Subcutaneous abdominal adipose tissue (tissue), 5 donors: ENCODE results near the gene GDPD1.
"Not testable (repeated sequence)": the region's sequence is repeated elsewhere in the genome, so short reads cannot be mapped to it uniquely, and the experiment has no call there.

Experiments used
- H3K27ac ChIP-seq: one replicate; pipeline ENCODE4 v1.7.0; 2013; ENCODE audit warnings: low read depth, mild to moderate bottlenecking, inconsistent platforms, low read length, moderate library complexity
- H3K27me3 ChIP-seq, 5 donors: one replicate each; pipeline ENCODE4 v1.7.0; 2013; ENCODE audit warnings: low read length in 5 of 5, inconsistent platforms in 1 of 5; ENCODE audit not compliant: control insufficient read depth in 5 of 5, insufficient read depth in 4 of 5
- H3K36me3 ChIP-seq, 5 donors: one replicate each; pipeline ENCODE4 v1.7.0; 2013; ENCODE audit warnings: low read length in 5 of 5; ENCODE audit not compliant: control insufficient read depth in 5 of 5, insufficient read depth in 5 of 5
- H3K4me1 ChIP-seq, 5 donors: one replicate each; pipeline ENCODE4 v1.7.0; 2013; ENCODE audit warnings: low read length in 5 of 5, mild to moderate bottlenecking in 3 of 5, moderate library complexity in 1 of 5; ENCODE audit not compliant: control insufficient read depth in 5 of 5, insufficient read depth in 5 of 5
- H3K4me3 ChIP-seq, 5 donors: one replicate each; pipeline ENCODE4 v1.7.0; 2013; ENCODE audit warnings: low read length in 5 of 5, low read depth in 1 of 5
- H3K9ac ChIP-seq, 5 donors: one replicate each; pipeline ENCODE4 v1.7.0; 2013; ENCODE audit warnings: low read length in 5 of 5, mild to moderate bottlenecking in 4 of 5, moderate library complexity in 3 of 5
- H3K9me3 ChIP-seq, 5 donors: one replicate each; pipeline ENCODE4 v1.7.0; 2013; ENCODE audit warnings: low read length in 5 of 5; ENCODE audit not compliant: control insufficient read depth in 5 of 5
- donor health status: healthy.
- donor health status: healthy.
- donor health status: healthy.
- donor health status: healthy.
- donor health status: healthy.

The GDPD1 gene

GRCh38 chr17:59190806-59191205 lies 29.5 kb upstream of the GDPD1 start:
- H3K9ac ChIP-seq = no peak overlapping the region
- H3K9me3 ChIP-seq = no peaks in the 10 kb centered on the region
- no peak overlapping the region for H3K4me3 ChIP-seq
- H3K27ac ChIP-seq = no peak overlapping the region
- H3K27me3 ChIP-seq = no peaks in the 10 kb centered on the region
- H3K36me3 ChIP-seq = no peaks in the 10 kb centered on the region
- no peaks in the 10 kb centered on the region for H3K4me1 ChIP-seq

- H3K4me3 ChIP-seq = no peak overlapping the region
- H3K27ac ChIP-seq = no peak overlapping the region
- H3K4me1 ChIP-seq = no peaks in the 10 kb centered on the region
- H3K9ac ChIP-seq = no peak overlapping the region
- no peaks in the 10 kb centered on the region for H3K27me3 ChIP-seq
- H3K9me3 ChIP-seq = no peaks in the 10 kb centered on the region
- H3K36me3 ChIP-seq = no peaks in the 10 kb centered on the region
These were observed 26.9 kb upstream of the GDPD1 start for GRCh38 chr17:59193336-59193862.

- Histone ChIP-seq H3K9me3 (no peaks in the 10 kb centered on the region), H3K9ac (no peak overlapping the region), H3K27me3 (no peaks in the 10 kb centered on the region), H3K4me1 (no peaks in the 10 kb centered on the region), H3K36me3 (no peaks in the 10 kb centered on the region), H3K4me3 (no peak overlapping the region), H3K27ac (no peak overlapping the region)
These were observed 20.9 kb upstream of the GDPD1 start for GRCh38 chr17:59199398-59199797.

GRCh38 chr17:59202320-59202719 lies 18.0 kb upstream of the GDPD1 start:
- no peaks in the 10 kb centered on the region for H3K9me3 ChIP-seq
- H3K4me1 ChIP-seq = no peaks in the 10 kb centered on the region
- H3K9ac ChIP-seq = no peak overlapping the region
- no peak overlapping the region for H3K4me3 ChIP-seq
- no peaks in the 10 kb centered on the region for H3K36me3 ChIP-seq
- H3K27me3 ChIP-seq = no peaks in the 10 kb centered on the region
- H3K27ac ChIP-seq = no peak overlapping the region

GRCh38 chr17:59219370-59219769 lies 941 bp upstream of the GDPD1 start:
- Histone ChIP-seq H3K9me3 (no peaks in the 10 kb centered on the region), H3K27ac (no peak overlapping the region), H3K4me1 (peaks cover 2 to 15% (median 14%) of the 10 kb centered on the region in 5 donors), H3K9ac (no peak overlapping the region), H3K4me3 (no peak overlapping the region), H3K27me3 (no peaks in the 10 kb centered on the region), H3K36me3 (peaks cover 0 to 6% (median 4%) of the 10 kb centered on the region in 5 donors)

- Histone ChIP-seq H3K4me3 (peak overlapping the region; percentile 69 to 97 (median 78)), H3K4me1 (peaks cover 2 to 15% (median 14%) of the 10 kb centered on the region in 5 donors), H3K27me3 (no peaks in the 10 kb centered on the region), H3K9me3 (no peaks in the 10 kb centered on the region), H3K36me3 (peaks cover 0 to under 1% (median 0%) of the 10 kb centered on the region in 5 donors), H3K27ac (no peak overlapping the region), H3K9ac (peak overlapping the region in 3 of 5 donors; percentile 12 to 57 (median 29))
These were observed 351 bp upstream of the GDPD1 start for GRCh38 chr17:59219992-59220327.

- Histone ChIP-seq H3K27ac (no peak overlapping the region), H3K36me3 (no peaks in the 10 kb centered on the region), H3K9me3 (no peaks in the 10 kb centered on the region), H3K9ac (peak overlapping the region; percentile 77 to 92 (median 87)), H3K27me3 (no peaks in the 10 kb centered on the region), H3K4me3 (peak overlapping the region; percentile 76 to 97 (median 90)), H3K4me1 (peaks cover 2 to 15% (median 14%) of the 10 kb centered on the region in 5 donors)
These were observed 992 bp downstream of the GDPD1 start for GRCh38 chr17:59221159-59221847.

- Histone ChIP-seq H3K36me3 (no peaks in the 10 kb centered on the region), H3K4me1 (peaks cover 2 to 15% (median 14%) of the 10 kb centered on the region in 5 donors), H3K4me3 (no peak overlapping the region), H3K27me3 (no peaks in the 10 kb centered on the region), H3K27ac (no peak overlapping the region), H3K9ac (no peak overlapping the region), H3K9me3 (no peaks in the 10 kb centered on the region)
These were observed 3.5 kb downstream of the GDPD1 start for GRCh38 chr17:59223813-59224212.

- not testable (repeated sequence) for H3K9ac ChIP-seq, H3K4me3 ChIP-seq, H3K27me3 ChIP-seq, H3K36me3 ChIP-seq, H3K27ac ChIP-seq, H3K9me3 ChIP-seq, H3K4me1 ChIP-seq
These were observed 8.3 kb downstream of the GDPD1 start for GRCh38 chr17:59228588-59228987.

- H3K4me1 ChIP-seq = no peaks in the 10 kb centered on the region
- no peaks in the 10 kb centered on the region for H3K36me3 ChIP-seq
- no peak overlapping the region for H3K4me3 ChIP-seq
- no peak overlapping the region for H3K27ac ChIP-seq
- no peak overlapping the region for H3K9ac ChIP-seq
- H3K9me3 ChIP-seq = no peaks in the 10 kb centered on the region
- H3K27me3 ChIP-seq = no peaks in the 10 kb centered on the region
These were observed 10.5 kb downstream of the GDPD1 start for GRCh38 chr17:59230764-59231163.
